GM18867 (cell line): ENCODE measurements around the gene NGEF.
"Not testable (repeated sequence)": the region's sequence is repeated elsewhere in the genome, so short reads cannot be mapped to it uniquely, and the experiment has no call there.

Experiments
- ATAC-seq: cut with Tn5 transposase; IDR thresholded peaks from one replicate; pipeline ENCODE4 v1.9.1; 2021; ENCODE audit warnings: mild to moderate bottlenecking, moderate library complexity; ENCODE audit not compliant: unreplicated experiment

NGEF gene

DNA sequence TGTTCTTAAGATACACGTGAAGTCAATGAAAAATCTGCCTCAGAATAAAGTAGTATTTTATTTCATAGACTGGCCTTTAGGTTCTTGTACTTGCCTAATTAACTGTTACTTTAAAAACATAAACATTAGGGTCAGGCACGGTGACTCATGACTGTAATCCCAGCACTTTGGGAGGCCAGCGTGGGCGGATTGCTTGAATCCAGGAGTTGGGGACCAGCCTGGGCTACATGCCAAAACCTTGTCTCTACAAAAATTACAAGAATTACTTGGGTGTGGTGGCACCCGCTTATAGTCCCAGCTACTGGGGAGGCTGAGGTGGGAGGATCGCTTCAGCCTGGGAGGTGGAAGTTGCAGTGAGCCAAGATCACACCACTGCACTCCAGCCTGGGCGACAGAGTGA lies 159.0 kb downstream of the NGEF start:
- ATAC-seq = no peak

- no peak for ATAC-seq
Observed at GRCh38 chr2:232852676-232853075, 160.4 kb downstream of the NGEF start.

DNA sequence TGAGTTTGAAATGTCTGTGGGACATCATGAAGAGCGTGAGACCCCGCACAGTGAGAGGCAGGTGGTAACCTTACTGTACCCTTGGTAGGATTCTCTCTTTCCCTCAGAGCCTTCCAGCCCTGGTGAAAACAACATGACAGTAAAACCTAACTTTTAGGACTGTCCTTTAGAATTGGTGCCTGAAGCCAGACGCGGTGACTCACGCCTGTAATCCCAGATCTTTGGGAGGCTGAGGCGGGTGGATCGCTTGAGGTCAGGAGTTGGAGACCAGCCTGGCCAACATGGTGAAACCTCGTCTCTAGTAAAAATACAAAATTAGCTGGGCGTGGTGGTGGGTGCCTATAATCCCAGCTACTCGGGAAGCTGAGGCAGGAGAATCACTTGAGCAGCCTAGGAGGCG lies 161.0 kb downstream of the NGEF start:
- not testable (repeated sequence) for ATAC-seq

GRCh38 chr2:232850039-232850438 lies 163.0 kb downstream of the NGEF start:
- ATAC-seq = no peak

GRCh38 chr2:232846055-232846454 lies 167.0 kb downstream of the NGEF start:
- no peak for ATAC-seq

DNA sequence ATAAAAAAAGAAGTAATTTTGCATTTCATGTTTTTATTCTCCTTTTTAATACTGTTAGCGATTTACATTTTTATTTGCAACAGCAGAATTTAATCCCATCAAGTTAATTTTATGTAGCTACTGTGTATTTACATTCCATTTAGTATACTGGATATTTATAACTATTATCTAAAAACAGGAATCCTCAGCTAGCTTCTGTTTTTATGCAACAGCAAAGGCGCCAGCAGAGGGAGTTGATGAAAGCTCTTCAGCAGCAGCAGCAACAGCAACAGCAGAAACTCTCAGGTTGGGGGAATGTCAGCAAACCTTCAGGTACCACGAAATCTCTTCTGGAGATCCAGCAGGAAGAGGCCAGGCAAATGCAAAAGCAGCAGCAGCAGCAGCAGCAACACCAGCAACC lies 169.2 kb downstream of the NGEF start:
- ATAC-seq = no peak

GRCh38 chr2:232842689-232843088 lies 170.4 kb downstream of the NGEF start:
- ATAC-seq = no peak

GRCh38 chr2:232839411-232840079 lies 173.5 kb downstream of the NGEF start:
- no peak for ATAC-seq

DNA sequence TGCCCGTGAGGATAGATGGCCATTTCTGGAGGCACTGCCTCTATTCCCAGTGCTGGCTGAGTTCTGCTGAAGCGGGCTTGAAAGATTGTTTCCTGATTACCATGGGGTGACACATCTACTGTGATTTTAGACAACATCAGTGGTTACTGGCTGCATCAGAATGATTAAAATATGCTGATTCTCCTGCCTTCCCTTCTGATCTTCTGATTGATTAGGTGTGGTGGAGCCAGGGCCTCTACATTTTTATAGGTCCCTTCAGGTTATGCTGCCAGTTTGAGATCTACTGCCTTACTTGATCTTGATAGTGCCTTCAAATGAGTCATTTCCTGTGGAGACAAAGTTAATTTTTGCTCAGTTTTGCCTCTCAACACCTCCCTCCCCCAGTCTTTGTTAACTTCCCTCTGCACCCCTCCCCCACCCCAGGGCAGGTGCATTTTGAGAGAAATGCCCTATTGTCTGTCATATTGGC lies 174.6 kb downstream of the NGEF start:
- peak; percentile 82 for ATAC-seq

DNA sequence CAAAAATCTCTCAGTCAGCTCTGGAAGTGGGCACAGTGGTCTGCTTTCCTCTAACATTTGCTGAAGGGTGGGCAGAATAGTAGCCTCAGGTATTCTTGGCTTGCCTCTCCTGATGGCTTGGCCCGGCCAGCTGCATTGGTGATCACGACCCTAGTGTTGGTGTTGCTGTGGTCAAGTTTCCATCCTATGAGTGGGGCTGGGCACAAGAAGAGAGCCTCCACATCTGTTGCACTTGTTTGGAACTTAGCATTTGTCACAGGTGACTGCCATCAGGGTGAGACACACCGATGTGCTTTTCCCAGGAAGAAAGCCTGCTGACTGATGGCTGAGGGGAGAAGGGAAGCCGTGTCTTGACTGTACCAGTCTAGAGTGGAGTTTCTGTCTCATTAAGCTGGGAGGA lies 176.1 kb downstream of the NGEF start:
- no peak for ATAC-seq

GRCh38 chr2:232835687-232836208 lies 177.3 kb downstream of the NGEF start:
- no peak for ATAC-seq

DNA sequence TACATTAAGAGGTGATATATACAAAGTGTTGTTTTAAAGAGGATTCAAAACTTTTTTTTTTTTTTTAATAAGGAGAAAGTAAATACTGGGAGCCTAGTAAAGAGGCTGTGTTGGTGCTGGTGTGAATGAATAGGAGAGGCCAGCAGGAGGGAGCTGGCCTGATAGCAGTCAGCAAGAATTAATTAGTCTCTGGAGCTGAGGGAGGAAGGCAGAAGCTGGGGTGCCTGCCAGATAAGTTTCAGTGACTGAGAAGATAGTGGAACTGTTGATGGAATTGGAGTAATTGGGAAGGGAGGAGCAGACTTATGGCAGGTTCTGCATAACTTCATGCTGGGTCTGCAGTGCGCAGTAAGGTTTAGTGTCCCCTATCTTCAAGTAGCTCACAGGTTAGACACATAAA lies 179.2 kb downstream of the NGEF start:
- ATAC-seq = no peak

DNA sequence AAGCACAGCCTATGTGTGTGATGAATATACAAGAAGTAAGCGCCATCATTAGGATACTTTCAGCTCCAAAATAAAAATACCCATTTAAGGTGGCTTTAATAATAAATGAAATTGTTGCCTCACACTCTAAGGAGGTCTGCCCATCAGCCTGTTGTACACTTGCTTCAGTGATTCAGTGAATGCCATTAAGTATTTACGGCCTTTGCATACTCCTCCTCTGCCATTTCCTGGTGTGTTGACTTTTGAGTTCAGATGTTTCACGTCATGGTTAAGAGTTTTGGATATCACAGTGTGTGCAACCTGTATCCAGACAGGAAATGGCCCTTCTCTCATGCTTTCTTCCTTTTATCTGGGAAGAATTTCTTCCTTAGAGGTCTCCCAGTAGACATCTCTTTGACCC lies 181.6 kb downstream of the NGEF start:
- no peak for ATAC-seq

- no peak for ATAC-seq
Observed at GRCh38 chr2:232829988-232830387, 183.1 kb downstream of the NGEF start.
